ENCODE measurements around the gene ERN1.

The ERN1 gene

GRCh38 chr17:64151016-64151368 is 21.0 kb upstream of the ERN1 start:
- Histone ChIP-seq H3K79me2 (ENCODE audit: insufficient read depth, low read length) (peaks cover 24% of the 10 kb centered on the region), H3K36me3 (ENCODE audit: insufficient read depth, low read length) (peaks cover 22% of the 10 kb centered on the region; the same call in 1 of the 2 replicates), H3K9ac (ENCODE audit: low read depth, low read length, poor library complexity, severe bottlenecking) (no peak overlapping the region), H3K27me3 (ENCODE audit: insufficient read depth, low read length, poor library complexity, severe bottlenecking) (no peaks in the 10 kb centered on the region), H2AFZ (ENCODE audit: low read length) (no peak overlapping the region), H3K4me2 (ENCODE audit: low read depth, low read length, poor library complexity, severe bottlenecking) (no peak overlapping the region), H3K4me1 (ENCODE audit: insufficient read depth, low read length, poor library complexity, severe bottlenecking) (peaks cover 7% of the 10 kb centered on the region), H3K9me2 (replicated peaks; ENCODE audit: low read depth, low read length) (no peaks in the 10 kb centered on the region), H3F3A (ENCODE audit: low read depth) (no peaks in the 10 kb centered on the region), H3K4me3 (ENCODE audit: low read length, poor library complexity, severe bottlenecking) (no peak overlapping the region), H4K20me1 (ENCODE audit: insufficient read depth, low read length, poor library complexity, severe bottlenecking) (peaks cover 17% of the 10 kb centered on the region), H3K9me3 (ENCODE audit: insufficient read depth, low read depth, low read length) (no peaks in the 10 kb centered on the region)
- TF ChIP-seq, protein P1, sequence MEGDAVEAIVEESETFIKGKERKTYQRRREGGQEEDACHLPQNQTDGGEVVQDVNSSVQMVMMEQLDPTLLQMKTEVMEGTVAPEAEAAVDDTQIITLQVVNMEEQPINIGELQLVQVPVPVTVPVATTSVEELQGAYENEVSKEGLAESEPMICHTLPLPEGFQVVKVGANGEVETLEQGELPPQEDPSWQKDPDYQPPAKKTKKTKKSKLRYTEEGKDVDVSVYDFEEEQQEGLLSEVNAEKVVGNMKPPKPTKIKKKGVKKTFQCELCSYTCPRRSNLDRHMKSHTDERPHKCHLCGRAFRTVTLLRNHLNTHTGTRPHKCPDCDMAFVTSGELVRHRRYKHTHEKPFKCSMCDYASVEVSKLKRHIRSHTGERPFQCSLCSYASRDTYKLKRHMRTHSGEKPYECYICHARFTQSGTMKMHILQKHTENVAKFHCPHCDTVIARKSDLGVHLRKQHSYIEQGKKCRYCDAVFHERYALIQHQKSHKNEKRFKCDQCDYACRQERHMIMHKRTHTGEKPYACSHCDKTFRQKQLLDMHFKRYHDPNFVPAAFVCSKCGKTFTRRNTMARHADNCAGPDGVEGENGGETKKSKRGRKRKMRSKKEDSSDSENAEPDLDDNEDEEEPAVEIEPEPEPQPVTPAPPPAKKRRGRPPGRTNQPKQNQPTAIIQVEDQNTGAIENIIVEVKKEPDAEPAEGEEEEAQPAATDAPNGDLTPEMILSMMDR (conservative IDR thresholded peaks at IDR 0.05; ENCODE audit: low read length), result no peak
- TF ChIP-seq EZH2phosphoT487 (IDR thresholded peaks at IDR 0.05; ENCODE audit: borderline replicate concordance), result no peak

DNA sequence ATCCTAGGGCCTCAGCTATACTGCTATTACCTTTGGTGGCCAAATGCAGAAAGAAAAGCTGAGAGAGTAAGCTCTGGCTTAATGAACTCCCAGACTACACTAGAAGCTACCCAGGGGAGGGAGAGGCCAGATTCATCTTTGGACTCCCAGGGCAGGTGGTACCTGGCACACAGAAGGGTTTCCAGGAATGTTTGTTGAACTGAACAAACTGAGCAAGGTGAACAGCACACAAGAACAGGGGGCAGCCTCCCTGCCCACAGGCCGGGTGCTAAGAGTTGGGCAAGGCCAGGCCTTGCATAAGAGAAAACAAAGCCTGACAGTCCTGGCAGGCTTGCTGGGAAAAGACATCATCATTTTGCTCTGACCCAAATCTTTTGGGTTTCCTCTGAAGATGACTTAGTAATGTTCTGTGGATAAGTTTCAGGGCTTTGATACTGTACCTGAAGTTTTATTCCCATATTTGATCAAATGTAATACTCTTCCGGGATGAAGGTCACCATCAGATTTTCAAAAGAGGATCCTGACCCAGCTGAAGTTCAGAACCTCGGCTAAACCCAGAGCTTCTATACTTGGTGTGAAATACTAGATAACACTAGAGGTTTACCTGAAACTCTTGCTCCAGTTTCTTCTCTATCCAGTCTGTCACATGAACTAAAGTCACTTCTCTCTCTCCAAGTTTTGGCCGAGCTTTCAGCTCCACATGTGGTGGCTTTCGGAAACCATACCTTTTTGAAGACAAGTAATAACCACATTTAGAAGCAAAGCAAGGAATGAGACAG is 20.5 kb upstream of the ERN1 start:
- Histone ChIP-seq H3K79me2 (ENCODE audit: insufficient read depth, low read length) (peaks cover 26% of the 10 kb centered on the region), H3K9ac (ENCODE audit: low read depth, low read length, poor library complexity, severe bottlenecking) (no peak overlapping the region), H3K36me3 (ENCODE audit: insufficient read depth, low read length) (peaks cover 22% of the 10 kb centered on the region; the same call in 1 of the 2 replicates), H3K4me1 (ENCODE audit: insufficient read depth, low read length, poor library complexity, severe bottlenecking) (peaks cover 7% of the 10 kb centered on the region), H4K20me1 (ENCODE audit: insufficient read depth, low read length, poor library complexity, severe bottlenecking) (peaks cover 17% of the 10 kb centered on the region), H3K9me2 (replicated peaks; ENCODE audit: low read depth, low read length) (no peaks in the 10 kb centered on the region), H2AFZ (ENCODE audit: low read length) (no peak overlapping the region), H3K4me3 (ENCODE audit: low read length, poor library complexity, severe bottlenecking) (no peak overlapping the region), H3K27me3 (ENCODE audit: insufficient read depth, low read length, poor library complexity, severe bottlenecking) (no peaks in the 10 kb centered on the region), H3K9me3 (ENCODE audit: insufficient read depth, low read depth, low read length) (no peaks in the 10 kb centered on the region), H3K4me2 (ENCODE audit: low read depth, low read length, poor library complexity, severe bottlenecking) (no peak overlapping the region), H3F3A (ENCODE audit: low read depth) (no peaks in the 10 kb centered on the region)
- TF ChIP-seq, protein P1 (conservative IDR thresholded peaks at IDR 0.05; ENCODE audit: low read length), result no peak
- TF ChIP-seq EZH2phosphoT487 (IDR thresholded peaks at IDR 0.05; ENCODE audit: borderline replicate concordance), result no peak

DNA sequence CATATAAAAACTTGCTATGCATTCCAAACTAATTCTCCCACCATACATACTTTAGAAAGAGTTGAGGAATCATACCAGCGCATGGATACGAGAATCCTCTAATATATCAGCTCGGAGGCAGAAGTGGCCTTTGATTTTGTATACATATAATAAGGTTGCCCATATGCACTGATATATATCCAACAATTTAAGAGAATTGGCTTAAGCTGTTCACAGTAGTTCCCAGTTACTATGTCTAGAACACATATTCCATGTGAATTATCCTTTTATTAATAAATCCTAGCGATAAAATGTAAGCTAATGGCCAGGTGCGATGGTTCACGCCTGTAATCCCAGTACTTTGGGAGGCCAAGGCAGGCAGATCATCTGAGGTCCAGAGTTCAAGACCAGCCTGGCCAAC is 19.3 kb upstream of the ERN1 start:
- H3F3A ChIP-seq (ENCODE audit: low read depth), result no peaks in the 10 kb centered on the region
- no peak for TF ChIP-seq EZH2phosphoT487 (IDR thresholded peaks at IDR 0.05; ENCODE audit: borderline replicate concordance)
- TF ChIP-seq, protein P1 (conservative IDR thresholded peaks at IDR 0.05; ENCODE audit: low read length), result no peak

More for the DNA sequence above, 19.3 kb upstream of the ERN1 start:
- Histone ChIP-seq H3K4me1 (ENCODE audit: insufficient read depth, low read length, poor library complexity, severe bottlenecking) (peaks cover 11% of the 10 kb centered on the region), H3K79me2 (ENCODE audit: insufficient read depth, low read length) (peaks cover 26% of the 10 kb centered on the region), H3K36me3 (ENCODE audit: insufficient read depth, low read length) (peaks cover 22% of the 10 kb centered on the region; the same call in 1 of the 2 replicates), H3K9me2 (replicated peaks; ENCODE audit: low read depth, low read length) (no peaks in the 10 kb centered on the region), H4K20me1 (ENCODE audit: insufficient read depth, low read length, poor library complexity, severe bottlenecking) (peaks cover 17% of the 10 kb centered on the region), H3K9ac (ENCODE audit: low read depth, low read length, poor library complexity, severe bottlenecking) (no peak overlapping the region), H3K4me2 (ENCODE audit: low read depth, low read length, poor library complexity, severe bottlenecking) (no peak overlapping the region), H2AFZ (ENCODE audit: low read length) (no peak overlapping the region), H3K9me3 (ENCODE audit: insufficient read depth, low read depth, low read length) (no peaks in the 10 kb centered on the region), H3K27me3 (ENCODE audit: insufficient read depth, low read length, poor library complexity, severe bottlenecking) (no peaks in the 10 kb centered on the region), H3K4me3 (ENCODE audit: low read length, poor library complexity, severe bottlenecking) (no peak overlapping the region)
